Naive B cell (primary cell): ENCODE results near the gene RS1. TPM values are rescaled to one million over a fixed set of nuclear protein-coding genes. Genes with fewer than 3 reads are reported as not detected.

Source experiments
- ATAC-seq, 2 donors: fragments of 150-1000 bp; cut with Tn5 transposase; 2 replicates each; pipeline ENCODE4 v1.10.0; 2021; ENCODE audit warnings: low read depth in 2 of 2, mild to moderate bottlenecking in 2 of 2, moderate library complexity in 2 of 2
- DNase-seq: peaks from one replicate; pipeline ENCODE4 v3.0.0; 2022
- H3K27ac Mint-ChIP-seq, 6 donors: one replicate each; pipeline ENCODE4 v1.8.0; 2020 to 2022; ENCODE audit warnings: mild to moderate bottlenecking in 6 of 6, mixed read lengths in 6 of 6, moderate library complexity in 5 of 6, inconsistent platforms in 2 of 6
- H3K27me3 Mint-ChIP-seq, 3 donors: one replicate each; pipeline ENCODE4 v1.8.0; 2021 to 2022; ENCODE audit warnings: mixed read lengths in 3 of 3, mild to moderate bottlenecking in 1 of 3
- H3K36me3 Mint-ChIP-seq, 2 donors: one replicate each; pipeline ENCODE4 v1.8.0; 2020 to 2022; ENCODE audit warnings: mixed read lengths in 2 of 2, inconsistent platforms in 1 of 2, mild to moderate bottlenecking in 1 of 2
- H3K4me1 Mint-ChIP-seq, 3 donors: one replicate each; pipeline ENCODE4 v1.8.0; 2020 to 2022; ENCODE audit warnings: mixed read lengths in 3 of 3, inconsistent platforms in 1 of 3, mild to moderate bottlenecking in 1 of 3, moderate library complexity in 1 of 3
- H3K4me3 Mint-ChIP-seq, 8 donors: one replicate each; pipeline ENCODE4 v1.8.0; 2020 to 2022; ENCODE audit warnings: mild to moderate bottlenecking in 8 of 8, mixed read lengths in 8 of 8, moderate library complexity in 8 of 8, inconsistent platforms in 2 of 8
- H3K9me3 Mint-ChIP-seq, 7 donors: one replicate each; pipeline ENCODE4 v1.8.0; 2020 to 2022; ENCODE audit warnings: mixed read lengths in 7 of 7, mild to moderate bottlenecking in 5 of 7, inconsistent platforms in 2 of 7, moderate library complexity in 1 of 7
- polyA plus RNA-seq, 6 donors: library from polyadenylated mRNA; unstranded; fragments of 300-500 nt; fragmentation: Illumina TruSeq; gene quantifications; one replicate each; pipeline ENCODE4 v1.2.3, GENCODE V29; 2021; ENCODE audit warnings: low read depth in 6 of 6

Gene RS1
- polyA plus RNA-seq, 6 donors from 2014 or later: 0.09 TPM; not detected in 5

- no peaks in the 10 kb centered on the region for H3K27me3 Mint-ChIP-seq
- no peak for ATAC-seq
- no peak for DNase-seq
- H3K4me1 Mint-ChIP-seq: no peaks in the 10 kb centered on the region
- no peaks in the 10 kb centered on the region for H3K9me3 Mint-ChIP-seq
- peak overlapping the region in 1 of 6 donors; percentile 2 for H3K27ac Mint-ChIP-seq
- H3K4me3 Mint-ChIP-seq: no peak overlapping the region
- H3K36me3 Mint-ChIP-seq: peaks cover 0 to 12% of the 10 kb centered on the region in 2 donors
Measured at GRCh38 chrX:18616688-18617406, 55.1 kb downstream of the RS1 start.

- no peaks in the 10 kb centered on the region for H3K27me3 Mint-ChIP-seq
- DNase-seq (no peak), ATAC-seq (no peak)
- H3K27ac Mint-ChIP-seq: peak overlapping the region in 1 of 6 donors; percentile 59
- no peak overlapping the region for H3K4me3 Mint-ChIP-seq
- no peaks in the 10 kb centered on the region for H3K9me3 Mint-ChIP-seq
- peaks cover 9 to 14% of the 10 kb centered on the region in 2 donors for H3K36me3 Mint-ChIP-seq
- H3K4me1 Mint-ChIP-seq: no peaks in the 10 kb centered on the region
Measured at GRCh38 chrX:18613930-18614639, 57.8 kb downstream of the RS1 start.

- Mint-ChIP-seq H3K4me3 (no peak overlapping the region), H3K27ac (no peak overlapping the region), H3K9me3 (peaks cover 0 to 3% (median 0%) of the 10 kb centered on the region in 7 donors), H3K36me3 (peaks cover 5 to 26% of the 10 kb centered on the region in 2 donors), H3K4me1 (no peaks in the 10 kb centered on the region), H3K27me3 (no peaks in the 10 kb centered on the region)
- DNase-seq (no peak), ATAC-seq (no peak)
Measured at GRCh38 chrX:18607966-18608365, 63.9 kb downstream of the RS1 start.

GRCh38 chrX:18598413-18598812 lies 73.5 kb downstream of the RS1 start:
- Mint-ChIP-seq H3K9me3 (no peaks in the 10 kb centered on the region), H3K4me3 (no peak overlapping the region), H3K36me3 (peaks cover 0 to 5% of the 10 kb centered on the region in 2 donors), H3K27ac (no peak overlapping the region), H3K4me1 (no peaks in the 10 kb centered on the region), H3K27me3 (no peaks in the 10 kb centered on the region)
- DNase-seq: no peak
- no peak for ATAC-seq

GRCh38 chrX:18596096-18596495 lies 75.8 kb downstream of the RS1 start:
- Mint-ChIP-seq H3K27ac (no peak overlapping the region), H3K4me3 (no peak overlapping the region), H3K4me1 (no peaks in the 10 kb centered on the region), H3K9me3 (peaks cover 0 to 7% (median 0%) of the 10 kb centered on the region in 7 donors), H3K27me3 (no peaks in the 10 kb centered on the region), H3K36me3 (peaks cover 5 to 8% of the 10 kb centered on the region in 2 donors)
- ATAC-seq (no peak), DNase-seq (no peak)

- Mint-ChIP-seq H3K9me3 (peaks cover 0 to 8% (median under 1%) of the 10 kb centered on the region in 7 donors), H3K4me3 (no peak overlapping the region), H3K27me3 (no peaks in the 10 kb centered on the region), H3K27ac (no peak overlapping the region), H3K36me3 (peaks cover 12 to 18% of the 10 kb centered on the region in 2 donors), H3K4me1 (no peaks in the 10 kb centered on the region)
- DNase-seq (no peak), ATAC-seq (no peak)
Measured at GRCh38 chrX:18594079-18594478, 77.8 kb downstream of the RS1 start.

GRCh38 chrX:18591834-18592233 lies 80.1 kb downstream of the RS1 start:
- no peaks in the 10 kb centered on the region for H3K4me1 Mint-ChIP-seq
- H3K27me3 Mint-ChIP-seq: no peaks in the 10 kb centered on the region
- H3K36me3 Mint-ChIP-seq: peaks cover 18 to 20% of the 10 kb centered on the region in 2 donors

More at GRCh38 chrX:18591834-18592233, 80.1 kb downstream of the RS1 start:
- H3K27ac Mint-ChIP-seq: no peak overlapping the region
- peaks cover 0 to 8% (median 2%) of the 10 kb centered on the region in 7 donors for H3K9me3 Mint-ChIP-seq
- ATAC-seq (no peak), DNase-seq (no peak)
- no peak overlapping the region for H3K4me3 Mint-ChIP-seq

Other genes with a start within 250 kb of the RS1 start
- 1 to 10 TPM; 1.8 to 3.1 (median 2.6) TPM for gene CDKL5, start 246.5 kb downstream of the RS1 start, polyA plus RNA-seq
- gene PPEF1, start 35.5 kb upstream of the RS1 start, polyA plus RNA-seq: under 1 TPM in 1 of 6 donors, not detected in 5; 0.74 TPM